DND-41 (cell line): Measurements from ENCODE around the gene ZFHX3.

Experiments
- EZH2 ChIP-seq: IDR thresholded peaks from 3 replicates; pipeline ENCODE4 v1.6.1; 2012; ENCODE audit warnings: borderline replicate concordance, low read depth, mild to moderate bottlenecking, moderate library complexity, low read length, inconsistent platforms; ENCODE audit not compliant: severe bottlenecking
- TF ChIP-seq, protein P1 (sequence below): IDR thresholded peaks from 2 replicates; pipeline ENCODE4 v1.5.1; 2012; ENCODE audit warnings: borderline replicate concordance, low read length, moderate library complexity, mild to moderate bottlenecking; ENCODE audit not compliant: poor library complexity, severe bottlenecking; ENCODE audit errors: extremely low read depth

DNA sequence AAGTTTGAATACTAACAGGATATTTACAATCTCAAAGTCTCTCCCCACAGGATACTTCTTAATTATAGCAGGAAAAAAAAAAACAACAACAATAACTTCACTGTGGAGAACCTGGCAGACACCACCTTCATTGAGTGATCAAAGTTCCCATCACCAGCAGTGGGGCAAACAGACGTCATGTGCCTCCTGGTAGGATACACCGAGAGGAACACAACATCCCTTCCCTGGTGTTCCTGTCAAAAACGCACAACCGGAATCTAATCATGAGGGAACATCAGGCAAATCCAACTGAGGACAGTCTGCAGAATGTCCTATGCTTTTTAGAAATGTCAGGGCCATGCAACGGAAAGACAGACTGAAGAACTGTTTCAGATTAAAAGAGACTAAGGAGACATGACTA is 80.0 kb downstream of the ZFHX3 start:
- TF ChIP-seq, protein P1, sequence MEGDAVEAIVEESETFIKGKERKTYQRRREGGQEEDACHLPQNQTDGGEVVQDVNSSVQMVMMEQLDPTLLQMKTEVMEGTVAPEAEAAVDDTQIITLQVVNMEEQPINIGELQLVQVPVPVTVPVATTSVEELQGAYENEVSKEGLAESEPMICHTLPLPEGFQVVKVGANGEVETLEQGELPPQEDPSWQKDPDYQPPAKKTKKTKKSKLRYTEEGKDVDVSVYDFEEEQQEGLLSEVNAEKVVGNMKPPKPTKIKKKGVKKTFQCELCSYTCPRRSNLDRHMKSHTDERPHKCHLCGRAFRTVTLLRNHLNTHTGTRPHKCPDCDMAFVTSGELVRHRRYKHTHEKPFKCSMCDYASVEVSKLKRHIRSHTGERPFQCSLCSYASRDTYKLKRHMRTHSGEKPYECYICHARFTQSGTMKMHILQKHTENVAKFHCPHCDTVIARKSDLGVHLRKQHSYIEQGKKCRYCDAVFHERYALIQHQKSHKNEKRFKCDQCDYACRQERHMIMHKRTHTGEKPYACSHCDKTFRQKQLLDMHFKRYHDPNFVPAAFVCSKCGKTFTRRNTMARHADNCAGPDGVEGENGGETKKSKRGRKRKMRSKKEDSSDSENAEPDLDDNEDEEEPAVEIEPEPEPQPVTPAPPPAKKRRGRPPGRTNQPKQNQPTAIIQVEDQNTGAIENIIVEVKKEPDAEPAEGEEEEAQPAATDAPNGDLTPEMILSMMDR, result no peak
- no peak for TF ChIP-seq EZH2
